ENCODE data around the gene OR5D13.

The OR5D13 gene, protein sequence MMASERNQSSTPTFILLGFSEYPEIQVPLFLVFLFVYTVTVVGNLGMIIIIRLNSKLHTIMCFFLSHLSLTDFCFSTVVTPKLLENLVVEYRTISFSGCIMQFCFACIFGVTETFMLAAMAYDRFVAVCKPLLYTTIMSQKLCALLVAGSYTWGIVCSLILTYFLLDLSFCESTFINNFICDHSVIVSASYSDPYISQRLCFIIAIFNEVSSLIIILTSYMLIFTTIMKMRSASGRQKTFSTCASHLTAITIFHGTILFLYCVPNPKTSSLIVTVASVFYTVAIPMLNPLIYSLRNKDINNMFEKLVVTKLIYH

GRCh38 chr11:55773138-55773537 lies at the start of gene OR5D13:
Gene OR5D13, plus strand, starts transcription at chr11:55773438. Its CDS starts 0 bp downstream, at chr11:55773438.
- no peak within 1 kb of the TSS for H3K4me3 ChIP-seq (ENCODE audit: low read depth, low read length)
- TF ChIP-seq CTCF (IDR thresholded peaks at IDR 0.05; ENCODE audit: borderline replicate concordance, insufficient read depth, low read depth, low read length) = no peak

- no peak for TF ChIP-seq CTCF (IDR thresholded peaks at IDR 0.05; ENCODE audit: borderline replicate concordance, insufficient read depth, low read depth, low read length)
- no peak overlapping the region for H3K4me3 ChIP-seq (ENCODE audit: low read depth, low read length)
Measured at GRCh38 chr11:55726715-55727324, 46.4 kb upstream of the OR5D13 start.

DNA sequence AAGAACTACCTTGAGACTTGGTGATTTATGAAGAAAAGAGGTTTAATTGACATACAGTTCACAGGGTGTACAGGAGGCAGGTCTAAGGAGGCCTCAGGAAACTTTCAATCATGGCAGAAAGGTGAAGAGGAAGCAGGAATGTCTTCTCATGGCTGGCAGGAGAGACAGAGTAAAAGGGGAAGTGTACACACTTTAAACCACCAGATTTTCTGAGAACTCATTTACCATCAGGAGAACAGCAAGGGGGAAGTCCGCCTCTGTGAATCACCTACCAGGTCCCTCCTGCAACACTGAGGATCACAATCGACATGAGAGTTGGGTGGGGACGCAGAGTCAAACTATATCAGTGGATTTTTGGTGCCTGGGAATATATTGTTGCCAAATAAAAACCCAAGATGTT lies 40.3 kb upstream of the OR5D13 start:
- no peak for TF ChIP-seq CTCF (IDR thresholded peaks at IDR 0.05; ENCODE audit: borderline replicate concordance, insufficient read depth, low read depth, low read length)
- no peak overlapping the region for H3K4me3 ChIP-seq (ENCODE audit: low read depth, low read length)

DNA sequence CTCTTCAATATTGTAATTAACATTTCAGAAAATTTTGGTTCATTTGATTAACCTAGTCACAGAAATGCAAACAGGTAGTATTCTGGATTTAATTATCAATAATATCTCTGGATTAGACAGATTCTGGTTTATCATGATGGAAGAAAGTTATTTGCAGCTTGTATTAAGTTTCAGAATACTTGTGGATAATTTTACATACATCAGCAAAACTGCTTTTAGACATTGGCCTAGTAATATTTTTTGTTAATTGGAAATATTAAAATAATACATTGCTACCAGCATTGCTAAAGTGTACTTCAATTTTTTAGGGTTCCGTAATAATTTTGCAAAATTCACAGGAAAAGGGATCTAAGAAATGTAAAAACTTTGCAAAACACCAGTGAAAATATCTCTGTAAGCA lies 18.4 kb downstream of the OR5D13 start:
- H3K4me3 ChIP-seq (ENCODE audit: low read depth, low read length) = no peak overlapping the region
- no peak for TF ChIP-seq CTCF (IDR thresholded peaks at IDR 0.05; ENCODE audit: borderline replicate concordance, insufficient read depth, low read depth, low read length)

DNA sequence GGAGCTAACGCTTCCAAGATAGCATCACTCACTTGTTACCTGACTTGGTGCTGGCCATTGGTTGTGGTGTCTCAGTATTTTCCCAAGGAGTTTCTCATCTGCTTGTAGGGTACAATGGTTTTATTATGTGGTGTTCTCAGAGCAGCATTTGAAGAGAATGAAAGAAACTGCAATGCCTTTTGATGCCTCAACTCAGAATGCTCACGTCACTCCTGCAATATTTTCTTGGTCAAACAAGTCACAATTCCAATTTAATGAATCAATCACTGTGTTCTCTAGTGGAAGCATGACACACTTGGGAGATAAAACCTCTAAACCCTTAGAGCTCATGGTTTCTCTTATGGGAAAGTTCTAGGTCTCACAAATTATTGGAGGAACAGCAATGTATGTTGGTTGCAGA lies 20.1 kb downstream of the OR5D13 start:
- no peak for TF ChIP-seq CTCF (IDR thresholded peaks at IDR 0.05; ENCODE audit: borderline replicate concordance, insufficient read depth, low read depth, low read length)
- no peak overlapping the region for H3K4me3 ChIP-seq (ENCODE audit: low read depth, low read length)

- TF ChIP-seq CTCF (IDR thresholded peaks at IDR 0.05; ENCODE audit: borderline replicate concordance, insufficient read depth, low read depth, low read length) = no peak
- no peak within 1 kb of the TSS for H3K4me3 ChIP-seq (ENCODE audit: low read depth, low read length)
Measured at GRCh38 chr11:55795256-55795655, 22.0 kb downstream of the OR5D13 start, which contains the start of gene OR5D14. Gene OR5D14, plus strand, starts transcription at chr11:55795556. Its CDS starts 0 bp downstream, at chr11:55795556.

- TF ChIP-seq CTCF (IDR thresholded peaks at IDR 0.05; ENCODE audit: borderline replicate concordance, insufficient read depth, low read depth, low read length) = no peak
- no peak overlapping the region for H3K4me3 ChIP-seq (ENCODE audit: low read depth, low read length)
Measured at GRCh38 chr11:55806248-55806647, 33.0 kb downstream of the OR5D13 start.
